ENCODE results near the gene ZNF587.
"Not testable (repeated sequence)": the region's sequence is repeated elsewhere in the genome, so short reads cannot be mapped to it uniquely, and the experiment has no call there.

The ZNF587 gene

GRCh38 chr19:57823608-57824007 is 26.1 kb upstream of the ZNF587 start:
- H3K27ac ChIP-seq (ENCODE audit: low read depth, low read length); H3K27me3 ChIP-seq (ENCODE audit: control insufficient read depth, insufficient read depth, low read length); H3K9me3 ChIP-seq (ENCODE audit: control insufficient read depth, insufficient read depth, low read depth, low read length); H3K4me3 ChIP-seq (ENCODE audit: low read depth, low read length): not testable (repeated sequence)
- H3K36me3 ChIP-seq (ENCODE audit: control insufficient read depth, insufficient read depth, low read length) = peaks cover 13% of the 10 kb centered on the region
- peaks cover 13% of the 10 kb centered on the region for H3K4me1 ChIP-seq (ENCODE audit: control insufficient read depth, insufficient read depth, low read length)
- peak overlapping the region; percentile 36 for H3K9ac ChIP-seq (ENCODE audit: low read length)

GRCh38 chr19:57825511-57825910 is 24.1 kb upstream of the ZNF587 start:
- no peaks in the 10 kb centered on the region for H3K27me3 ChIP-seq (ENCODE audit: control insufficient read depth, insufficient read depth, low read length)
- H3K36me3 ChIP-seq (ENCODE audit: control insufficient read depth, insufficient read depth, low read length) = peaks cover 13% of the 10 kb centered on the region
- H3K27ac ChIP-seq (ENCODE audit: low read depth, low read length) = no peak overlapping the region
- H3K4me1 ChIP-seq (ENCODE audit: control insufficient read depth, insufficient read depth, low read length) = peaks cover 18% of the 10 kb centered on the region; the same call in 1 of the 2 replicates
- no peak overlapping the region for H3K4me3 ChIP-seq (ENCODE audit: low read depth, low read length)
- H3K9ac ChIP-seq (ENCODE audit: low read length) = no peak overlapping the region
- H3K9me3 ChIP-seq (ENCODE audit: control insufficient read depth, insufficient read depth, low read depth, low read length) = no peaks in the 10 kb centered on the region

- H3K4me3 ChIP-seq (ENCODE audit: low read depth, low read length) = peak overlapping the region; percentile 17; the same call in 1 of the 2 replicates
- peaks cover 12% of the 10 kb centered on the region for H3K36me3 ChIP-seq (ENCODE audit: control insufficient read depth, insufficient read depth, low read length)
- no peak overlapping the region for H3K9ac ChIP-seq (ENCODE audit: low read length)
- no peaks in the 10 kb centered on the region for H3K9me3 ChIP-seq (ENCODE audit: control insufficient read depth, insufficient read depth, low read depth, low read length)
- H3K4me1 ChIP-seq (ENCODE audit: control insufficient read depth, insufficient read depth, low read length) = peaks cover 14% of the 10 kb centered on the region
- no peak overlapping the region for H3K27ac ChIP-seq (ENCODE audit: low read depth, low read length)
- H3K27me3 ChIP-seq (ENCODE audit: control insufficient read depth, insufficient read depth, low read length) = no peaks in the 10 kb centered on the region
Observed at GRCh38 chr19:57829316-57829715, 20.3 kb upstream of the ZNF587 start.

- Histone ChIP-seq H3K9ac (ENCODE audit: low read length) (peak within 1 kb of the TSS; percentile 94), H3K27ac (ENCODE audit: low read depth, low read length) (peak within 1 kb of the TSS; percentile 79), H3K4me1 (ENCODE audit: control insufficient read depth, insufficient read depth, low read length) (peaks cover 14% of the 10 kb centered on the region), H3K36me3 (ENCODE audit: control insufficient read depth, insufficient read depth, low read length) (peaks cover 12% of the 10 kb centered on the region), H3K9me3 (ENCODE audit: control insufficient read depth, insufficient read depth, low read depth, low read length) (no peaks in the 10 kb centered on the region), H3K27me3 (ENCODE audit: control insufficient read depth, insufficient read depth, low read length) (no peaks in the 10 kb centered on the region), H3K4me3 (ENCODE audit: low read depth, low read length) (peak within 1 kb of the TSS; percentile 87)
Observed at GRCh38 chr19:57830071-57830602, 19.5 kb upstream of the ZNF587 start, which contains the start of gene ZNF587B. ZNF587B (plus strand) TSS chr19:57830299; CDS start chr19:57830529, 230 bp downstream.

GRCh38 chr19:57836991-57837390 is 12.7 kb upstream of the ZNF587 start:
- H3K4me1 ChIP-seq (ENCODE audit: control insufficient read depth, insufficient read depth, low read length); H3K9ac ChIP-seq (ENCODE audit: low read length); H3K27me3 ChIP-seq (ENCODE audit: control insufficient read depth, insufficient read depth, low read length); H3K27ac ChIP-seq (ENCODE audit: low read depth, low read length); H3K4me3 ChIP-seq (ENCODE audit: low read depth, low read length); H3K9me3 ChIP-seq (ENCODE audit: control insufficient read depth, insufficient read depth, low read depth, low read length): not testable (repeated sequence)
- H3K36me3 ChIP-seq (ENCODE audit: control insufficient read depth, insufficient read depth, low read length) = peaks cover 53% of the 10 kb centered on the region

- not testable (repeated sequence) for H3K27ac ChIP-seq (ENCODE audit: low read depth, low read length); H3K4me1 ChIP-seq (ENCODE audit: control insufficient read depth, insufficient read depth, low read length); H3K9ac ChIP-seq (ENCODE audit: low read length); H3K4me3 ChIP-seq (ENCODE audit: low read depth, low read length); H3K9me3 ChIP-seq (ENCODE audit: control insufficient read depth, insufficient read depth, low read depth, low read length); H3K27me3 ChIP-seq (ENCODE audit: control insufficient read depth, insufficient read depth, low read length)
- peaks cover 60% of the 10 kb centered on the region for H3K36me3 ChIP-seq (ENCODE audit: control insufficient read depth, insufficient read depth, low read length)
Observed at GRCh38 chr19:57838622-57839191, 11.0 kb upstream of the ZNF587 start.

GRCh38 chr19:57841122-57841763 is 8.4 kb upstream of the ZNF587 start:
- Histone ChIP-seq H3K27ac (ENCODE audit: low read depth, low read length) (0 out of 2 replicates have a peak overlapping the region, but pooled peaks have one; percentile 14), H3K9ac (ENCODE audit: low read length) (no peak overlapping the region), H3K9me3 (ENCODE audit: control insufficient read depth, insufficient read depth, low read depth, low read length) (no peaks in the 10 kb centered on the region), H3K4me1 (ENCODE audit: control insufficient read depth, insufficient read depth, low read length) (no peaks in the 10 kb centered on the region), H3K36me3 (ENCODE audit: control insufficient read depth, insufficient read depth, low read length) (peaks cover 77% of the 10 kb centered on the region), H3K4me3 (ENCODE audit: low read depth, low read length) (no peak overlapping the region), H3K27me3 (ENCODE audit: control insufficient read depth, insufficient read depth, low read length) (no peaks in the 10 kb centered on the region)

- H3K4me3 ChIP-seq (ENCODE audit: low read depth, low read length); H3K9me3 ChIP-seq (ENCODE audit: control insufficient read depth, insufficient read depth, low read depth, low read length); H3K27ac ChIP-seq (ENCODE audit: low read depth, low read length); H3K27me3 ChIP-seq (ENCODE audit: control insufficient read depth, insufficient read depth, low read length); H3K9ac ChIP-seq (ENCODE audit: low read length); H3K4me1 ChIP-seq (ENCODE audit: control insufficient read depth, insufficient read depth, low read length): not testable (repeated sequence)
- peaks cover 39% of the 10 kb centered on the region for H3K36me3 ChIP-seq (ENCODE audit: control insufficient read depth, insufficient read depth, low read length)
Observed at GRCh38 chr19:57847164-57847563, 2.5 kb upstream of the ZNF587 start.

- not testable (repeated sequence) for H3K27ac ChIP-seq (ENCODE audit: low read depth, low read length); H3K9ac ChIP-seq (ENCODE audit: low read length); H3K4me1 ChIP-seq (ENCODE audit: control insufficient read depth, insufficient read depth, low read length); H3K9me3 ChIP-seq (ENCODE audit: control insufficient read depth, insufficient read depth, low read depth, low read length); H3K27me3 ChIP-seq (ENCODE audit: control insufficient read depth, insufficient read depth, low read length)
- H3K4me3 ChIP-seq (ENCODE audit: low read depth, low read length) = peak overlapping the region; percentile 93
- peaks cover 37% of the 10 kb centered on the region for H3K36me3 ChIP-seq (ENCODE audit: control insufficient read depth, insufficient read depth, low read length)
Observed at GRCh38 chr19:57849162-57849665, 445 bp upstream of the ZNF587 start.

- Histone ChIP-seq H3K36me3 (ENCODE audit: control insufficient read depth, insufficient read depth, low read length) (peaks cover 32% of the 10 kb centered on the region), H3K27ac (ENCODE audit: low read depth, low read length) (peak overlapping the region; percentile 89), H3K9ac (ENCODE audit: low read length) (peak overlapping the region; percentile 97), H3K4me1 (ENCODE audit: control insufficient read depth, insufficient read depth, low read length) (peaks cover 6% of the 10 kb centered on the region; the same call in 1 of the 2 replicates), H3K27me3 (ENCODE audit: control insufficient read depth, insufficient read depth, low read length) (no peaks in the 10 kb centered on the region), H3K4me3 (ENCODE audit: low read depth, low read length) (peak overlapping the region; percentile 93), H3K9me3 (ENCODE audit: control insufficient read depth, insufficient read depth, low read depth, low read length) (no peaks in the 10 kb centered on the region)
Observed at GRCh38 chr19:57850553-57851017, 926 bp downstream of the ZNF587 start.

All from HUES6 (cell line).